ENCODE measurements around the gene CHST15. TPM values are rescaled to one million over a fixed set of nuclear protein-coding genes. Genes with fewer than 3 reads are reported as not detected.

The CHST15 gene
- total and polyA plus RNA-seq, 4 donors: 2.9 to 16.5 (median 6.4) TPM

- Histone ChIP-seq H3K4me1 (ENCODE audit: control insufficient read depth in 4 of 4, insufficient read depth in 4 of 4, low read length in 3 of 4) (peaks cover 1 to 12% (median 10%) of the 10 kb centered on the region in 4 donors), H3K9ac (ENCODE audit: low read depth in 1 of 2, low read length in 2 of 2) (no peak overlapping the region)
- no peak for DNase-seq (ENCODE audit: low spot score)
Measured at GRCh38 chr10:124032971-124033886, 60.2 kb downstream of the CHST15 start.

GRCh38 chr10:124032087-124032935 lies 61.1 kb downstream of the CHST15 start:
- H3K27ac ChIP-seq (ENCODE audit: low read depth in 1 of 2, low read length in 2 of 2): peak overlapping the region in 1 of 2 donors; percentile 7
- H3K9me3 ChIP-seq (ENCODE audit: control insufficient read depth in 4 of 4, low read length in 3 of 4): no peaks in the 10 kb centered on the region
- TF ChIP-seq ATF3 (IDR thresholded peaks at IDR 0.05) (no peak), FOXA2 (IDR thresholded peaks at IDR 0.05) (no peak)
- DNase-seq (ENCODE audit: low spot score): no peak
- H3K4me1 ChIP-seq (ENCODE audit: control insufficient read depth in 4 of 4, insufficient read depth in 4 of 4, low read length in 3 of 4): peaks cover 1 to 12% (median 10%) of the 10 kb centered on the region in 4 donors
- peaks cover 0 to 3% (median 0%) of the 10 kb centered on the region in 4 donors for H3K36me3 ChIP-seq (ENCODE audit: control insufficient read depth in 4 of 4, insufficient read depth in 3 of 4, low read depth in 1 of 4, low read length in 3 of 4)
- 77% methylated on average over 8 of the region's 8 CpGs for WGBS
- H3K4me3 ChIP-seq (ENCODE audit: low read depth in 1 of 3, low read length in 3 of 3): no peak overlapping the region
- no peak overlapping the region for H3K9ac ChIP-seq (ENCODE audit: low read depth in 1 of 2, low read length in 2 of 2)
- H3K27me3 ChIP-seq (ENCODE audit: control insufficient read depth in 4 of 4, insufficient read depth in 4 of 4, low read length in 3 of 4): no peaks in the 10 kb centered on the region

More at GRCh38 chr10:124032971-124033886, 60.2 kb downstream of the CHST15 start:
- Histone ChIP-seq H3K36me3 (ENCODE audit: control insufficient read depth in 4 of 4, insufficient read depth in 3 of 4, low read depth in 1 of 4, low read length in 3 of 4) (peaks cover 0 to 3% (median 0%) of the 10 kb centered on the region in 4 donors), H3K4me3 (ENCODE audit: low read depth in 1 of 3, low read length in 3 of 3) (no peak overlapping the region), H3K27me3 (ENCODE audit: control insufficient read depth in 4 of 4, insufficient read depth in 4 of 4, low read length in 3 of 4) (no peaks in the 10 kb centered on the region), H3K9me3 (ENCODE audit: control insufficient read depth in 4 of 4, low read length in 3 of 4) (no peaks in the 10 kb centered on the region), H3K27ac (ENCODE audit: low read depth in 1 of 2, low read length in 2 of 2) (peak overlapping the region; percentile 36 to 55)
- 66% methylated on average over 15 of the region's 15 CpGs for WGBS
- TF ChIP-seq RXRA (IDR thresholded peaks at IDR 0.05) (no peak), NR2F2 (IDR thresholded peaks at IDR 0.05) (peak; percentile 84), SP1 (IDR thresholded peaks at IDR 0.05) (peak; percentile 7), GABPA (IDR thresholded peaks at IDR 0.05 in 1 of 2, conservative IDR thresholded peaks at IDR 0.05 in 1 of 2) (no peak)

DNA sequence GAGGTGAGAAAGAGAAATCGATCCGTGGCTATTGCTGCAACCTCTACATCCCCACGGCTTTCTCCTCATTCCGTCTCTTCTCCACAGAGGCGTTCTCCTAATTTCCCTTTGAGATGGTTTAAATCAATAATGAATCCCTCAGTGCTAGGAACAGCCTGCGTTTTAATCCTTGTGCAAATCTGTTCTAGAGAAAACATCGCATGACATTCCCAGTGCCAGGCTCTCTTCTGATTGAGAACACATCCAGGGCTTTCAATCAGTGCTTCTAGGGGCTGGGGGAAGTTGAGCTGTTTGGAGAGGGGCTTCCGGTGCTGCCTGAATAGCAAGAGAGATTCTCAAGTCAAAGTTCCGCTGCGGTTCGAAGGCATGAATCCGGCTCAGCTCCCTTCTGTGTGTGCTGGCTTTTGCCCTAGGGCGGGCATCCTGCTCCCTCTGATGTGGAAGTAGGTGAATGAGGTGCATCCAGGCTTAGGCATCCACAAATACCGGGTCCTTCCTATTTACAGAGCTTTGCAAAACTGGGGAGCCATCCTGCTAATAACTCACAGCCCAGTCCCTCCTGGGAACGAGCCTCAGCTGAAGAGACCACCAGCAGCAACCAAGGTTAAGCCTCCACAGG lies 62.8 kb downstream of the CHST15 start:
- Histone ChIP-seq H3K9ac (ENCODE audit: low read depth in 1 of 2, low read length in 2 of 2) (no peak overlapping the region), H3K36me3 (ENCODE audit: control insufficient read depth in 4 of 4, insufficient read depth in 3 of 4, low read depth in 1 of 4, low read length in 3 of 4) (no peaks in the 10 kb centered on the region), H3K4me3 (ENCODE audit: low read depth in 1 of 3, low read length in 3 of 3) (no peak overlapping the region), H3K27me3 (ENCODE audit: control insufficient read depth in 4 of 4, insufficient read depth in 4 of 4, low read length in 3 of 4) (no peaks in the 10 kb centered on the region), H3K27ac (ENCODE audit: low read depth in 1 of 2, low read length in 2 of 2) (no peak overlapping the region), H3K4me1 (ENCODE audit: control insufficient read depth in 4 of 4, insufficient read depth in 4 of 4, low read length in 3 of 4) (peaks cover 1 to 12% (median 10%) of the 10 kb centered on the region in 4 donors), H3K9me3 (ENCODE audit: control insufficient read depth in 4 of 4, low read length in 3 of 4) (no peaks in the 10 kb centered on the region)
- WGBS: 72% methylated on average over 15 of the region's 15 CpGs
- no peak for DNase-seq (ENCODE audit: low spot score)
- TF ChIP-seq RXRA (IDR thresholded peaks at IDR 0.05): no peak
- TF ChIP-seq EGR1 (IDR thresholded peaks at IDR 0.05; ENCODE audit: low read depth in 2 of 2): no peak
- TF ChIP-seq HNF4A (conservative IDR thresholded peaks at IDR 0.05): no peak
- no peak for TF ChIP-seq RAD21 (IDR thresholded peaks at IDR 0.05)
- no peak for TF ChIP-seq GABPA (IDR thresholded peaks at IDR 0.05 in 1 of 2, conservative IDR thresholded peaks at IDR 0.05 in 1 of 2)
- no peak for TF ChIP-seq SP1 (IDR thresholded peaks at IDR 0.05)
- no peak for TF ChIP-seq MAX (IDR thresholded peaks at IDR 0.05)
- no peak for TF ChIP-seq FOXA1 (IDR thresholded peaks at IDR 0.05)
- TF ChIP-seq HNF4G (IDR thresholded peaks at IDR 0.05): no peak
- TF ChIP-seq REST (IDR thresholded peaks at IDR 0.05): no peak
- no peak for TF ChIP-seq ZBTB33 (IDR thresholded peaks at IDR 0.05)
- TF ChIP-seq YY1 (IDR thresholded peaks at IDR 0.05): no peak
- no peak for TF ChIP-seq JUND (IDR thresholded peaks at IDR 0.05)
- TF ChIP-seq NR2F2 (IDR thresholded peaks at IDR 0.05): no peak
